Ovary (tissue), 3 donors: ENCODE data around the gene TRMT112.

Experiments used
- POLR2A ChIP-seq: fragments of 450-650 bp; IDR thresholded peaks from one replicate; pipeline ENCODE4 v1.6.1; 2017; ENCODE audit warnings: antibody characterized with exemption, mild to moderate bottlenecking, moderate library complexity
- TF ChIP-seq, protein P1 (sequence below), 3 donors: fragments of 450-650 bp in 2 of 3; fragments of 200-600 bp in 1 of 3; IDR thresholded peaks; one replicate each; pipeline versions ENCODE4 v1.5.1 to v1.8.0; 2016 to 2022; ENCODE audit warnings: antibody characterized with exemption in 3 of 3, mild to moderate bottlenecking in 1 of 3
- donor health status: DM: no; HTN: no; CAD: no.

DNA sequence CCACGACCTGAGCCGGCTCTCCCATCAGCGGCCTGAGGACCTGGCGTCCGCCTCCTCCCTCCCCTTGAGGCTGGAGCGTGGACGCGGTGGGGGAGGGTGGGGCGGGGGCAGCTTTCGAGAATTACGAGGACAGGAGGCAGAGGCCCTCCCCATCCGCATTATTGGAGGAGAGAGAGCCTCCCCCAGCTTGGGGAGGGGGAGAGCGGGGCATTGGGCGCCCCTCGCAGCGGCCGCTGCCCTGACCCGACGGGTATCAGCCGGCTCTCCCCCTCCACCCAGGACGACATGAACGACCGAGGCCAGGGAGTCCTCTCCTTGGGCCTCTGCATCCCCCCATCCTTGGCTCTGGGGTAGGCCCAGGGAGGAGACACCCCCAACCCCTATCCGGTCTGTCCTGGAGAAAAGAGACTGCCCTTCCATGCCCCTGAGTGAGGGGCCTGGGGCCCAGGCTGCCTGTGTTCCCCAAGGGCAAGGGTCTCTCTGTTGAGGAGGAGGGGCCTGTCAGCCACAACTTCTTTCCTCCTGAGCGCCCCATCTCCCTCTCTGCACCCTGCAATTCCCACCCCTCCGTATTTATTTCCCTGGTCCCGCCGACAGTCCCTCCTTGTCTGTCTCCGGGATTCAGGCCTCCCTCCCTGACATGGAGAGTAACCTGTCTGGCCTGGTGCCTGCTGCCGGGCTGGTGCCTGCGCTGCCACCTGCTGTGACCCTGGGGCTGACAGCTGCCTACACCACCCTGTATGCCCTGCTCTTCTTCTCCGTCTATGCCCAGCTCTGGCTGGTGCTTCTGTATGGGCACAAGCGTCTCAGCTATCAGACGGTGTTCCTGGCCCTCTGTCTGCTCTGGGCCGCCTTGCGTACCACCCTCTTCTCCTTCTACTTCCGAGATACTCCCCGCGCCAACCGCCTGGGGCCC is 31.2 kb downstream of the TRMT112 start:
- TF ChIP-seq, protein P1, sequence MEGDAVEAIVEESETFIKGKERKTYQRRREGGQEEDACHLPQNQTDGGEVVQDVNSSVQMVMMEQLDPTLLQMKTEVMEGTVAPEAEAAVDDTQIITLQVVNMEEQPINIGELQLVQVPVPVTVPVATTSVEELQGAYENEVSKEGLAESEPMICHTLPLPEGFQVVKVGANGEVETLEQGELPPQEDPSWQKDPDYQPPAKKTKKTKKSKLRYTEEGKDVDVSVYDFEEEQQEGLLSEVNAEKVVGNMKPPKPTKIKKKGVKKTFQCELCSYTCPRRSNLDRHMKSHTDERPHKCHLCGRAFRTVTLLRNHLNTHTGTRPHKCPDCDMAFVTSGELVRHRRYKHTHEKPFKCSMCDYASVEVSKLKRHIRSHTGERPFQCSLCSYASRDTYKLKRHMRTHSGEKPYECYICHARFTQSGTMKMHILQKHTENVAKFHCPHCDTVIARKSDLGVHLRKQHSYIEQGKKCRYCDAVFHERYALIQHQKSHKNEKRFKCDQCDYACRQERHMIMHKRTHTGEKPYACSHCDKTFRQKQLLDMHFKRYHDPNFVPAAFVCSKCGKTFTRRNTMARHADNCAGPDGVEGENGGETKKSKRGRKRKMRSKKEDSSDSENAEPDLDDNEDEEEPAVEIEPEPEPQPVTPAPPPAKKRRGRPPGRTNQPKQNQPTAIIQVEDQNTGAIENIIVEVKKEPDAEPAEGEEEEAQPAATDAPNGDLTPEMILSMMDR (IDR thresholded peaks at IDR 0.05), result no peak
- TF ChIP-seq POLR2A, result no peak
